ENCODE results near the gene COPB1.
A peak's percentile ranks its signal among the peaks of the same experiment; 100 is the strongest.

Gene COPB1

GRCh38 chr11:14425621-14426020 is 74.0 kb downstream of the COPB1 start:
- DNase-seq, result no peak

GRCh38 chr11:14424096-14424495 is 75.5 kb downstream of the COPB1 start:
- no peak for DNase-seq

- no peak for DNase-seq
Observed at GRCh38 chr11:14423633-14424032, 76.0 kb downstream of the COPB1 start.

- DNase-seq, result no peak
Observed at GRCh38 chr11:14422814-14423182, 76.8 kb downstream of the COPB1 start.

GRCh38 chr11:14422052-14422813 is 77.4 kb downstream of the COPB1 start:
- DNase-seq, result peak; percentile 79

- DNase-seq, result no peak
Observed at GRCh38 chr11:14420223-14420622, 79.4 kb downstream of the COPB1 start.

GRCh38 chr11:14418801-14419417 is 80.7 kb downstream of the COPB1 start:
- DNase-seq, result no peak

- no peak for DNase-seq
Observed at GRCh38 chr11:14417617-14418374, 81.8 kb downstream of the COPB1 start.

- DNase-seq, result no peak
Observed at GRCh38 chr11:14417186-14417585, 82.4 kb downstream of the COPB1 start.

GRCh38 chr11:14414470-14415461 is 84.8 kb downstream of the COPB1 start:
- no peak for DNase-seq

GRCh38 chr11:14413307-14414069 is 86.1 kb downstream of the COPB1 start:
- no peak for DNase-seq

- DNase-seq, result no peak
Observed at GRCh38 chr11:14411818-14412217, 87.8 kb downstream of the COPB1 start.

GRCh38 chr11:14409891-14410290 is 89.7 kb downstream of the COPB1 start:
- no peak for DNase-seq

- DNase-seq, result no peak
Observed at GRCh38 chr11:14408612-14409011, 91.0 kb downstream of the COPB1 start.
